Uterus (tissue), 2 donors: ENCODE measurements around the gene FARS2.

Experiments used
- POLR2A ChIP-seq, 2 donors: fragments of 450-650 bp; IDR thresholded peaks; one replicate each; pipeline ENCODE4 v1.6.1; 2016; ENCODE audit warnings: antibody characterized with exemption in 2 of 2, mild to moderate bottlenecking in 1 of 2, moderate library complexity in 1 of 2
- TF ChIP-seq, protein P1 (sequence below), 4 experiments: fragments of 200-600 bp in 2 of 4; fragments of 450-650 bp in 2 of 4; sonication (generic) in 2 of 4; IDR thresholded peaks; one replicate each; pipeline ENCODE4 v1.5.1; 2016 to 2019; ENCODE audit warnings: antibody characterized with exemption in 4 of 4, mild to moderate bottlenecking in 2 of 4, moderate library complexity in 1 of 4

DNA sequence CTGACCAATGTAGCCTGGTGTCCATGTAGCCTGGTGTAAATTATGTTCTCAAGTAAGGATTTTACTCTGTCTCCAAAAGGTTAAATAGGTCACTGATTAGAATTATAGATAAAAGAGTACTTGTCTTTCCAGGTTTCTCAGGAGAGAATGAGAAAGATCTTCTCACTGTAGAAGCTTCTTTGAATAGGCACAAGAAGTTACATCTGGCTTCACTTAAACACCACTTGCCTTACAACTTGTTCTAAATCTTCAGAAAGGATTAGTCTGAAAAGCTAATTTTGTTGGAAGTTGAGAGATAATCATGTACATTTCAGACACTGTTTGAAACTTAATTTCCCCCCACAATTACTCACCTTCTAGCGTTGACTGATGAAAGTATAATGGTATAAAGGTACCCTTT, 275.3 kb downstream of the FARS2 start:
- TF ChIP-seq, protein P1, sequence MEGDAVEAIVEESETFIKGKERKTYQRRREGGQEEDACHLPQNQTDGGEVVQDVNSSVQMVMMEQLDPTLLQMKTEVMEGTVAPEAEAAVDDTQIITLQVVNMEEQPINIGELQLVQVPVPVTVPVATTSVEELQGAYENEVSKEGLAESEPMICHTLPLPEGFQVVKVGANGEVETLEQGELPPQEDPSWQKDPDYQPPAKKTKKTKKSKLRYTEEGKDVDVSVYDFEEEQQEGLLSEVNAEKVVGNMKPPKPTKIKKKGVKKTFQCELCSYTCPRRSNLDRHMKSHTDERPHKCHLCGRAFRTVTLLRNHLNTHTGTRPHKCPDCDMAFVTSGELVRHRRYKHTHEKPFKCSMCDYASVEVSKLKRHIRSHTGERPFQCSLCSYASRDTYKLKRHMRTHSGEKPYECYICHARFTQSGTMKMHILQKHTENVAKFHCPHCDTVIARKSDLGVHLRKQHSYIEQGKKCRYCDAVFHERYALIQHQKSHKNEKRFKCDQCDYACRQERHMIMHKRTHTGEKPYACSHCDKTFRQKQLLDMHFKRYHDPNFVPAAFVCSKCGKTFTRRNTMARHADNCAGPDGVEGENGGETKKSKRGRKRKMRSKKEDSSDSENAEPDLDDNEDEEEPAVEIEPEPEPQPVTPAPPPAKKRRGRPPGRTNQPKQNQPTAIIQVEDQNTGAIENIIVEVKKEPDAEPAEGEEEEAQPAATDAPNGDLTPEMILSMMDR (IDR thresholded peaks at IDR 0.05) = no peak
- TF ChIP-seq POLR2A (IDR thresholded peaks at IDR 0.05) = no peak
